Uterus (tissue), 4 donors: ENCODE results near the gene CD300H. TPM values are rescaled to one million over a fixed set of nuclear protein-coding genes. Genes with fewer than 3 reads are reported as not detected.

Source experiments
- DNase-seq, 2 donors: peaks; one replicate each; pipeline ENCODE4 v3.0.0-alpha.2; 2019 to 2020
- H3K27ac ChIP-seq, 2 donors: fragments of 200-600 bp; sonication (generic); 1 replicate in 1 of 2; 2 replicates in 1 of 2; pipeline ENCODE4 v1.5.1; 2016 to 2018
- H3K27me3 ChIP-seq, 2 donors: fragments of 200-600 bp; sonication (generic); one replicate each; pipeline ENCODE4 v1.5.1; 2018 to 2019; ENCODE audit warnings: control low read depth in 1 of 2
- H3K36me3 ChIP-seq, 2 donors: fragments of 200-600 bp; sonication (generic); one replicate each; pipeline ENCODE4 v1.5.1; 2019; ENCODE audit warnings: control low read depth in 1 of 2
- H3K4me1 ChIP-seq, 2 donors: fragments of 200-600 bp; sonication (generic); one replicate each; pipeline ENCODE4 v1.5.1; 2018 to 2019; ENCODE audit warnings: control low read depth in 1 of 2
- H3K4me3 ChIP-seq, 2 donors: fragments of 200-600 bp; sonication (generic); 1 replicate in 1 of 2; 2 replicates in 1 of 2; pipeline ENCODE4 v1.5.1; 2018 to 2019; ENCODE audit warnings: mild to moderate bottlenecking in 1 of 2
- H3K9me3 ChIP-seq, 2 donors: fragments of 200-600 bp; sonication (generic); one replicate each; pipeline ENCODE4 v1.5.1; 2019; ENCODE audit warnings: control low read depth in 1 of 2
- POLR2A ChIP-seq, 2 donors: fragments of 450-650 bp; IDR thresholded peaks; one replicate each; pipeline ENCODE4 v1.6.1; 2016; ENCODE audit warnings: antibody characterized with exemption in 2 of 2, mild to moderate bottlenecking in 1 of 2, moderate library complexity in 1 of 2
- intact Hi-C: fragments of 100-400 bp; cut with DNase I; formaldehyde crosslinking; loops from one replicate; pipeline ENCODE4 v1.15.1; 2023; ENCODE audit warnings: low total_unique reads
- total RNA-seq, 4 donors: library from RNA; depleted of rRNA in 3 of 4; stranded (reverse); fragments of >200 nt in 3 of 4; gene quantifications; one replicate each; pipeline versions ENCODE4 v1.1.0 to v1.2.4, GENCODE V29; 2014 to 2023
- TF ChIP-seq, protein P1 (sequence below), 4 experiments: fragments of 200-600 bp in 2 of 4; fragments of 450-650 bp in 2 of 4; sonication (generic) in 2 of 4; IDR thresholded peaks; one replicate each; pipeline ENCODE4 v1.5.1; 2016 to 2019; ENCODE audit warnings: antibody characterized with exemption in 4 of 4, mild to moderate bottlenecking in 2 of 4, moderate library complexity in 1 of 4
- donor health status: DM: yes; HTN: yes; CAD: no.

CD300H gene
- total RNA-seq, 4 donors from 2014 or later: not detected

DNA sequence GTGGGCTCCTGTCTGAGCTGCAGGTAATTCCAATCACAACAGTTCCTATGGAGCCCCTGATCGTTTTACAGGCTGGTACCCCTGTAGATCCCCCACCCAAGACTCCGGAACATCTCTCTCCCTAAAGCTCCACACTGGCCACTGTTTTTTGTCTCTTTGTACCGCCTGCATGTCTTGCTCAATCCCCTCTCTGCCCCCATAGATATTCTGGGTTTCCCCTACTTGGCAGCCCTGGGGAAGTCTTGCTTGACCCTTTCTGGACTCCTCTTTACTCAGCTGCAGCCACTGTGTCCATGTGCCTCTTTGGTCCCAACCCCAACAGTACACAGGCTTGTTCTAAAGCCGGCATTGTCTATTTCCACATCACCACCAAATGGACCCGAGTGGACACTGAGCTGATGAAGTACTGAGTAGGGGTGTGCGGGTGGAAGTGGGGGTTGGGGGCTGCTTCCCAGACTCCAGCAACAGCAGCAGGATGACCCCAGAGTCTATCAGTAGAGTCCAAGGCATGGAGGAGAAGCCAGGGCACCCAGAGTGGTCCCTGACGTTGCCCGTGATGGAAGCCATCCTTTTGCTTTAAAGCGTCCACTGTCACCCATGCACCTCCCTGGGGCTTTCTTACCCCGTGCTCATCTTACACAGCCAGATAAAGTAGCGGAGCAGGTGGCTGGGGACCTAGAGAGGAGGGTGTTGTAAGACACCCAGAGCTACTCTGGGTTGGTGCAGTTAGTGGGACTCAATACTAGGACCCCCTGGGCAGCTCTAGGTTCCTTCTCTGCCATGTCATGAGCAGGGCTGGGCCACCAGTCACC, 42.5 kb downstream of the CD300H start:
- Histone ChIP-seq H3K27ac (no peak overlapping the region), H3K27me3 (no peaks in the 10 kb centered on the region), H3K4me1 (no peaks in the 10 kb centered on the region), H3K36me3 (no peaks in the 10 kb centered on the region), H3K9me3 (no peaks in the 10 kb centered on the region), H3K4me3 (no peak overlapping the region)
- intact Hi-C loops: no loop called here
- no peak for TF ChIP-seq POLR2A (IDR thresholded peaks at IDR 0.05)
- TF ChIP-seq, protein P1, sequence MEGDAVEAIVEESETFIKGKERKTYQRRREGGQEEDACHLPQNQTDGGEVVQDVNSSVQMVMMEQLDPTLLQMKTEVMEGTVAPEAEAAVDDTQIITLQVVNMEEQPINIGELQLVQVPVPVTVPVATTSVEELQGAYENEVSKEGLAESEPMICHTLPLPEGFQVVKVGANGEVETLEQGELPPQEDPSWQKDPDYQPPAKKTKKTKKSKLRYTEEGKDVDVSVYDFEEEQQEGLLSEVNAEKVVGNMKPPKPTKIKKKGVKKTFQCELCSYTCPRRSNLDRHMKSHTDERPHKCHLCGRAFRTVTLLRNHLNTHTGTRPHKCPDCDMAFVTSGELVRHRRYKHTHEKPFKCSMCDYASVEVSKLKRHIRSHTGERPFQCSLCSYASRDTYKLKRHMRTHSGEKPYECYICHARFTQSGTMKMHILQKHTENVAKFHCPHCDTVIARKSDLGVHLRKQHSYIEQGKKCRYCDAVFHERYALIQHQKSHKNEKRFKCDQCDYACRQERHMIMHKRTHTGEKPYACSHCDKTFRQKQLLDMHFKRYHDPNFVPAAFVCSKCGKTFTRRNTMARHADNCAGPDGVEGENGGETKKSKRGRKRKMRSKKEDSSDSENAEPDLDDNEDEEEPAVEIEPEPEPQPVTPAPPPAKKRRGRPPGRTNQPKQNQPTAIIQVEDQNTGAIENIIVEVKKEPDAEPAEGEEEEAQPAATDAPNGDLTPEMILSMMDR (IDR thresholded peaks at IDR 0.05): no peak
- DNase-seq: no peak

DNA sequence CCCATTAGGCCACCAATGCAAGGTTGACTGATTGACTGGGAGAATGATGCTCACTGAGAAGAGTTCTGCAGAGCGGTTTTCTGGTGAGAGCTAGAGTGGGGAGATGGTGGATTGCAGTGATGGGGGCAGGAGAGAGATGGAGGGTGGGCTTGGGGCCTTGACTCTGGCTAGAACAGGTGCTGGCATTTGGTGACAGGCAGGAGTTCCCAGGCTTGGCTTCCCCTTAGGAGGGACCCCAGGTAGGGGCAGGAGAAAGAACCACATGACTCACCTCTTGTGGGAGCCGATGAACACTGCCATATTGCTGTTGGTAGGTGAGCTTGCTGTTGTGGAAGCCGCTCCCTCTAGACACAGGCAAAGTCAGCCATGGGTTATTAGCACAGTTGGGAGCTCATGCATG, 44.0 kb downstream of the CD300H start:
- intact Hi-C loops: no loop called here
- Histone ChIP-seq H3K27ac (no peak overlapping the region), H3K4me1 (no peaks in the 10 kb centered on the region), H3K9me3 (no peaks in the 10 kb centered on the region), H3K4me3 (no peak overlapping the region), H3K27me3 (no peaks in the 10 kb centered on the region), H3K36me3 (no peaks in the 10 kb centered on the region)
- DNase-seq: no peak
- TF ChIP-seq, protein P1 (IDR thresholded peaks at IDR 0.05): no peak
- TF ChIP-seq POLR2A (IDR thresholded peaks at IDR 0.05): no peak

DNA sequence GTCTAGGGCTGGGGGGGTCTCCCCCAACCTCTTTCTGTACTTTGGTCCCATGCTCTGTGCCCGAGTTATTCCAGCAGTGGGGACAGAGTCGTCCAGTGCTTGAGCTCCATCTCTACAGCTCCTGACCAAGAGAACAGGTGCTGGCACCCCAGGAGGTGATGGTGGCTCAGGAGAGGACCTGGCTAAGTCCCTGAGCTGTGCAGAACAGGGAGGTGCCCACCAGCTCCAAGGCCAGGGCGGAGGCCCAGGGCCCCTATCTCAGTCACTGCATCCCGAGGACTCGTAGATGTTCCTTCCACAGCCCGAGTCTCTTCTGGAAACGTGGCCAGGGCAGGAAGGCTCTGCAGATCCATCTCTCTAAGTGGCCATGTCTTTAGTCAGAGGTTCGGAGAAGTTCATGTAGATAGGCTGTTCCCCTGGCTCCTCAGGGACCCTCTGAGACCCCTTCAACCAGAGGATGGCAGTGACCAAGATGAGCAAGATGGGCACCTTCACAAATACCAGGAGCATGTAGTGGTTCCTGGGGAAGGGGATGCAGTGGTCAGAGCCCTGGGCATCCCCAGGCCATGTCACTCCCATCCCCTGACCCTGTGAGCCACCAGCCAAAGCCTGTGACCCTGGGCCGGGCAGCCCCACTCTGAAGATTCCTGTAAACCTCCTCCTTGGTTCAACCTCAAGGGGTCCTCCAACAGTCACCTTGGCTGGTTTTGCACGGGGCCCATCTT, 44.8 kb downstream of the CD300H start:
- no peaks in the 10 kb centered on the region for H3K9me3 ChIP-seq
- H3K27ac ChIP-seq: no peak overlapping the region
- H3K4me1 ChIP-seq: no peaks in the 10 kb centered on the region
- DNase-seq: no peak
- TF ChIP-seq, protein P1 (IDR thresholded peaks at IDR 0.05): no peak
- TF ChIP-seq POLR2A (IDR thresholded peaks at IDR 0.05): no peak
- H3K36me3 ChIP-seq: no peaks in the 10 kb centered on the region
- no peaks in the 10 kb centered on the region for H3K27me3 ChIP-seq
- intact Hi-C loops: no loop called here
- no peak overlapping the region for H3K4me3 ChIP-seq

DNA sequence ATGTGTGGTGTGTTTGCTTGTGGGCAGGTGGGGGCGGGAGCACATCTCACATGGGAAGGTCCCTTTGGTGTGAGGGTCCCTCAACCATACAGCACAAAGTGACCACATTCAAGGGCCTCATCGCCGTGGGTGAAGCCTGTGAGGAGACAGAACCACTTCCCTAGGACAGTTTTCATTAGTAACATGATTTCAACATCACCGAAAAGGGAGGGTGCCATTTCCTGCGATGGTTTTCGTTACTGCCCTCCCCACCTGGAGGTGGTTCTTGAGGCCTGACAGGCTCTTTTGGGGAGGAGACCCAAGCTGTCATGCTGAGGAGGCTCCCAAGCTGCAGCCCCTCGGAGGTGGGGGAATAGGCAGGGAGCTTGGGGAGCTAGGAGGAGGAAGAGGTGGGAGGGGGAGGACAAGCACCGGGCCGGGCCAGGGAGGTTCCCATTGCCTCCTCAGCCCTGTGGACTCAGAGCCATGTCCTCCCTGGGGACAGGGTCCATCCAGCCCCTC, 45.6 kb downstream of the CD300H start:
- DNase-seq: no peak
- Histone ChIP-seq H3K4me1 (no peaks in the 10 kb centered on the region), H3K36me3 (no peaks in the 10 kb centered on the region), H3K9me3 (no peaks in the 10 kb centered on the region), H3K27me3 (no peaks in the 10 kb centered on the region), H3K27ac (peak overlapping the region in 1 of 2 donors; percentile 19), H3K4me3 (no peak overlapping the region)
- intact Hi-C loops: no loop called here
- TF ChIP-seq, protein P1 (IDR thresholded peaks at IDR 0.05): no peak
- no peak for TF ChIP-seq POLR2A (IDR thresholded peaks at IDR 0.05)
